ENCODE results near the gene TP53I3.

TP53I3 gene, protein sequence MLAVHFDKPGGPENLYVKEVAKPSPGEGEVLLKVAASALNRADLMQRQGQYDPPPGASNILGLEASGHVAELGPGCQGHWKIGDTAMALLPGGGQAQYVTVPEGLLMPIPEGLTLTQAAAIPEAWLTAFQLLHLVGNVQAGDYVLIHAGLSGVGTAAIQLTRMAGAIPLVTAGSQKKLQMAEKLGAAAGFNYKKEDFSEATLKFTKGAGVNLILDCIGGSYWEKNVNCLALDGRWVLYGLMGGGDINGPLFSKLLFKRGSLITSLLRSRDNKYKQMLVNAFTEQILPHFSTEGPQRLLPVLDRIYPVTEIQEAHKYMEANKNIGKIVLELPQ

DNA sequence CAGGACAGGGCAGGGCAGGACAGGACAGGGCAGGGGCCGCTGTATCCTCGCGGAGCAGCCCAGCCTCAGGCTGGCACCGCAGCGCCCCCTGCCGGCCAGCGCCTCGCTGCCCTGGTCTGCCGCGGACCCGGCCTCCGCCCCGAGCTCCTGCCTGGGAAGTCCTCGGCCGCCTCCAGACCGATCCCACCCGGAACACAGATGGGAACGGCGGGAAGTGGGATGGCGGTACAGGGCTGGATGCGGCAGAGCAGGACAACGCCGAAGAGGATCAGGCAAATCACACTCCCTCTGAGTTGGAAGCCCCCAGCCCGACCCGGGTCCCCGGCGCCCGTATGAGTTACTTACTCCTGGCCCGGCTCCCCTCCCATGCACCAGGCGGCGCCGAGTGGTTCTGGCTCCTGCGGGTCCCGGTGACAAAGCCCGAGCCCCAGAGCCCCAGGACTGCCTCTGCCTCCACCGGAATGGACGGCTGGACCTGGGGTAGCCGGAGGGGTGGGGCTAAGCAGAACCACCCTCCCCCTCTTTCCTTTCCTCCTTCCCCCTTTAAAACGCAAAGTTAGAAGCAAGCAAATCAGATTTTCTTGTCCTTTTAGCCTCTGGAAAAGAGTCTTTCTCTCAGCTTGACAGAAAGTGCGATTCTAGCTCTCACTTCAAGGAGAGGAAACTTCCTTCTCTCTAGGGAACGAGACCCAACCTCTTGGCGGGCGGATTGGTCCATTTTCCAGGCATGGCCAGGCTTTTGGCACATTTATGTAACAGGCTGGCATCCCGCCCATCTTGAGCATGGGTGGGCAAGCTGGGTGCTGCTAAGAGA is at the start of gene TP53I3:
Gene TP53I3, minus strand, starts transcription at position 449 of the 814 bp plus-strand sequence. CDS start 508 bp downstream, outside the sequence.
- Histone ChIP-seq H3K27me3 (ENCODE audit: insufficient read depth, low read depth, severe bottlenecking) (no peaks in the 10 kb centered on the region), H3K36me3 (peaks cover 13% of the 10 kb centered on the region), H3K4me3 (ENCODE audit: low read depth, low read length) (peak within 1 kb of the TSS; percentile 48), H3K27ac (peak within 1 kb of the TSS; percentile 92), H3K9me3 (ENCODE audit: severe bottlenecking) (no peaks in the 10 kb centered on the region)
- DNase-seq: peak; percentile 93
- TF ChIP-seq, protein P1, sequence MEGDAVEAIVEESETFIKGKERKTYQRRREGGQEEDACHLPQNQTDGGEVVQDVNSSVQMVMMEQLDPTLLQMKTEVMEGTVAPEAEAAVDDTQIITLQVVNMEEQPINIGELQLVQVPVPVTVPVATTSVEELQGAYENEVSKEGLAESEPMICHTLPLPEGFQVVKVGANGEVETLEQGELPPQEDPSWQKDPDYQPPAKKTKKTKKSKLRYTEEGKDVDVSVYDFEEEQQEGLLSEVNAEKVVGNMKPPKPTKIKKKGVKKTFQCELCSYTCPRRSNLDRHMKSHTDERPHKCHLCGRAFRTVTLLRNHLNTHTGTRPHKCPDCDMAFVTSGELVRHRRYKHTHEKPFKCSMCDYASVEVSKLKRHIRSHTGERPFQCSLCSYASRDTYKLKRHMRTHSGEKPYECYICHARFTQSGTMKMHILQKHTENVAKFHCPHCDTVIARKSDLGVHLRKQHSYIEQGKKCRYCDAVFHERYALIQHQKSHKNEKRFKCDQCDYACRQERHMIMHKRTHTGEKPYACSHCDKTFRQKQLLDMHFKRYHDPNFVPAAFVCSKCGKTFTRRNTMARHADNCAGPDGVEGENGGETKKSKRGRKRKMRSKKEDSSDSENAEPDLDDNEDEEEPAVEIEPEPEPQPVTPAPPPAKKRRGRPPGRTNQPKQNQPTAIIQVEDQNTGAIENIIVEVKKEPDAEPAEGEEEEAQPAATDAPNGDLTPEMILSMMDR (IDR thresholded peaks at IDR 0.05; ENCODE audit: low read depth, low read length): peak; percentile 98

DNA sequence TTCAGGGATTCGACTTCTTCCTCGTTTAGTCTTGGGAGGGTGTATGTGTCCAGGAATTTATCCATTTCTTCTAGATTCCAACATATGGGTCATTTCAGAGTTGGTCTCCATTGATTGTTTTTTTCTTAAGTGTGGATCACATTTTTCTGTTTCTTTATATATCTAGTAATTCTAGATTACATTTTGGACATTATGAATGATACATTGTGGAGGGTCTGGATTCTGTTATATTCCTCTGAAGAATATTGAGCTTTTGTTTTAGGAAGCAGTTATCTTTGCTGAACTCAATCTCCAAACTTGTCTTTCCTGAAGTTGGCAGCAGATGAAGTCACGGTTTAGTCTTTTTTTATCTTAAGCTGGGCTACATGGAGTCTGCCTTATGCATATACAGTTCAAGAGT is 47.9 kb upstream of the TP53I3 start:
- TF ChIP-seq, protein P1 (IDR thresholded peaks at IDR 0.05; ENCODE audit: low read depth, low read length): no peak
- DNase-seq: no peak
- H3K36me3 ChIP-seq: no peaks in the 10 kb centered on the region
- H3K27me3 ChIP-seq (ENCODE audit: insufficient read depth, low read depth, severe bottlenecking): no peaks in the 10 kb centered on the region
- no peak overlapping the region for H3K27ac ChIP-seq
- H3K4me3 ChIP-seq (ENCODE audit: low read depth, low read length): no peak overlapping the region
- H3K9me3 ChIP-seq (ENCODE audit: severe bottlenecking): no peaks in the 10 kb centered on the region

DNA sequence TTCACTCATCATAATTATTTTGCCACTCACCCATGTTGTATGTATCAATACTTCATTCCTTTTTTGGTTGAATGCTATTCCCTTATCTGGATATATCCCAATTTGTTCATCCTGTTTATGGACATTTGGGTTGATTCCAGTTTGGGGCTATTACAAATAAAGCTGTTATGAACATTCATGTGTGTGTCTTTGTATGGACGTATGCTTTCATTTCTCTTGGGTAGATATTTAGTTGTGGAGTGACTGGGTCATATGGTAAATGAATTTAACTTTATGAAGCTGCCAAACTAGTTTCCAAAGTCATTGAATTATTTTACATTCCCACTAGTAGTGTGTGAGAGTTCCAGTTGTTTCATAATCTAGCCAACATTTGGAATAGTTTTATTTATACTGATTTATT is 41.3 kb upstream of the TP53I3 start:
- TF ChIP-seq, protein P1 (IDR thresholded peaks at IDR 0.05; ENCODE audit: low read depth, low read length): no peak
- Histone ChIP-seq H3K27ac (no peak overlapping the region), H3K36me3 (no peaks in the 10 kb centered on the region), H3K4me3 (ENCODE audit: low read depth, low read length) (no peak overlapping the region), H3K27me3 (ENCODE audit: insufficient read depth, low read depth, severe bottlenecking) (no peaks in the 10 kb centered on the region), H3K9me3 (ENCODE audit: severe bottlenecking) (no peaks in the 10 kb centered on the region)
- no peak for DNase-seq

DNA sequence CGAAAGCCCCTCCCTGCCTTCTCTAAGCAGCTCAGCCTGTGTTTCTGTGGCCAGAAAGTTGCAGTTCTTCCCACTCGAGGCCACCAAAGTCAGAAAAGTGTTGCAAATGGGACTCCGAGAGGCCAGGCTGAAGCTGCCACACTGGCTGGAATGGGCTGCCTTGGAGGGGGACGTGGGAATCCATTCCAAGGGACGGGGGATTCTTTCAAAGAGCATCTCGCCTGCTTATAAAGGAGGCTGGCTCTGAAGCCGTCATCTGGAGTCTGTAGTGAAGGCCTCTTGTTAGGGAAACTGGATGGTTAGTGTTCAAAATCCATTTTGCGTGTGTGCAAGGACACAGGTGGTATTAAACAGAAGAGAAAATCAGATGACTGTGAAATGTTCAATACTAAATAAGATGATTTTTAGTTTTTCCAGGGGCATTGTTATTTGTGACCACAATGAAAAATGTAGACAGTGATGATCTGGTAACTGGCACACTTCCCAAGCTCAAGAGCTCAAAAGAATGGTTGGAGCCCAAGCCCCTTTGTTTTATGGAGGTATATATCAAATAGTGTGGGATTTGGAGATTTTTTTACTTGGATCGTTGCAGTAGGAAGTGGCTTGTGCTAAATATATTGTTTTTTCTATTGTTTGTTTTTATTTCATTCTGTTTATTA is 39.4 kb upstream of the TP53I3 start:
- H3K27me3 ChIP-seq (ENCODE audit: insufficient read depth, low read depth, severe bottlenecking): no peaks in the 10 kb centered on the region
- no peaks in the 10 kb centered on the region for H3K9me3 ChIP-seq (ENCODE audit: severe bottlenecking)
- no peaks in the 10 kb centered on the region for H3K36me3 ChIP-seq
- peak overlapping the region; percentile 79 for H3K4me3 ChIP-seq (ENCODE audit: low read depth, low read length)
- TF ChIP-seq, protein P1 (IDR thresholded peaks at IDR 0.05; ENCODE audit: low read depth, low read length): no peak
- no peak for DNase-seq
- H3K27ac ChIP-seq: peak overlapping the region; percentile 90

DNA sequence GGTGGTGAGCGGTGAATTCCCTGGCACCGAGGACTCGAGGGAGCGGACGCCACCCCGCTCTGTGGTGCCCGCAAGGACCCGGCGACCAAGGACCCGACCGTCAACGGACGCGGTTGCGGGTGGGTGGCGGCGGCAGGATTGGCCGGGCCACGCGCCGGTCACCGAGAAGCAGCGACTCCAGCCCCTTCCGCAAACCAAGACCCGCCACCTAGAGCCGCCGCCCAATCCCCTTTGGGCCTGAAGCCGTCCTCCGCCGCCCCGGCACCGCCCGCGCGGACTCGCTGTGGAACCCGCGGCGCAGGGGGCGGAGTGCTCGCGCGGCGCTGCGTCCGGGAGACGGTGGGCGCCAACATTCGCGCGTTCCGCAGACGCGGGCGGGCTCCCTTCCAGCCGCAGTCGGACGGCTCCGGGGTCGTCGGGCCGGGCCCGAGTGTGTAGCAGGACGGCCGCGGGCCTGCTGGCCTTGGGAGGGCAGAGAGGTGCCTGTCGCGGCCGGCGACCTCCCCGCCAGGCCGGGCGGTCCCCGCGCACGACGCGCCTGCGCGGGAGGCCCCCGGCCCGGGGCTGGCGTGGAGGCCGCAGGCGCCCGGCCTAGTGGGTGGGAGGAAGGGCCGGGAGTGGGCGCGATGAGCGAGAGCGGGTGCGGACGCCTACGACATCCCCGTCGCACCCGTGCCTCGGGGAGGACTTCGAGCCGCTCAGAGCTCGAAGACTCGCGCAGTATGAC is 38.7 kb upstream of the TP53I3 start, which contains the start of the genes FAM228B and PFN4:
Gene FAM228B, plus strand, starts transcription at position 275 of the 727 bp plus-strand sequence. CDS start 893 bp downstream, outside the sequence.
Gene PFN4, minus strand, starts transcription at position 140 of the 727 bp plus-strand sequence. CDS start 799 bp downstream, outside the sequence.
- Histone ChIP-seq H3K36me3 (no peaks in the 10 kb centered on the region), H3K9me3 (ENCODE audit: severe bottlenecking) (no peaks in the 10 kb centered on the region), H3K4me3 (ENCODE audit: low read depth, low read length) (peak within 1 kb of the TSS; percentile 79), H3K27ac (peak within 1 kb of the TSS; percentile 90), H3K27me3 (ENCODE audit: insufficient read depth, low read depth, severe bottlenecking) (no peaks in the 10 kb centered on the region)
- DNase-seq: peak; percentile 97
- TF ChIP-seq, protein P1 (IDR thresholded peaks at IDR 0.05; ENCODE audit: low read depth, low read length): no peak

Measured in WERI-Rb-1 (cell line).